ENCODE data around the gene ADAMTS19.

ADAMTS19 gene

GRCh38 chr5:129670957-129671500 is 210.9 kb downstream of the ADAMTS19 start:
- Mint-ChIP-seq H3K36me3 (ENCODE audit: insufficient read depth) (no peaks in the 10 kb centered on the region), H3K27me3 (no peaks in the 10 kb centered on the region), H3K9me3 (peaks cover 17% of the 10 kb centered on the region), H3K4me1 (no peaks in the 10 kb centered on the region), H3K27ac (ENCODE audit: low read depth) (no peak overlapping the region), H3K4me3 (no peak overlapping the region)
- ATAC-seq (replicated peaks; ENCODE audit: extremely low read depth, poor library complexity, severe bottlenecking) (no peak), DNase-seq (ENCODE audit: low spot score in 2 of 2) (no peak)

DNA sequence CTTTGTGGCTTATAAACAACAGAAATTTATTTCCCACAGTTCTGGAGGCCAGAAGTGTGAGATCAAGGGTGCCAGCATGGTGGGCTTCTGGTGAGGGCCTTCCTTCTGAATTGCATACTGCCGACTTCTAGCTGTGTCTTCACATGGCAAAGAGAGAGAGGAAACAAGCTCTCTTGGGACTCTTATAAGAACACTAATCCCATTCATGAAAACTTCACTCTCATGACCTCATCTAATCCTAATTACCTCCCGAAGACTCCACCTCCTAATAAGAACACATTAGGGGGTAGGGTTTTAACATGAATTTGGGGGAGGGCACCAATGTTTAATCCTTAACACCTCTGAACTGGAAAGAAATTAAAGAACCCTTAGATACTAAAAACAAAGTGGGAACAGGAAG is 211.9 kb downstream of the ADAMTS19 start:
- no peak overlapping the region for H3K4me3 Mint-ChIP-seq
- DNase-seq (ENCODE audit: low spot score in 2 of 2), result no peak
- no peaks in the 10 kb centered on the region for H3K36me3 Mint-ChIP-seq (ENCODE audit: insufficient read depth)
- H3K27ac Mint-ChIP-seq (ENCODE audit: low read depth), result no peak overlapping the region
- ATAC-seq (replicated peaks; ENCODE audit: extremely low read depth, poor library complexity, severe bottlenecking), result no peak
- no peaks in the 10 kb centered on the region for H3K4me1 Mint-ChIP-seq
- peaks cover 17% of the 10 kb centered on the region for H3K9me3 Mint-ChIP-seq
- H3K27me3 Mint-ChIP-seq, result no peaks in the 10 kb centered on the region

GRCh38 chr5:129679671-129680070 is 219.6 kb downstream of the ADAMTS19 start:
- DNase-seq (ENCODE audit: low spot score in 2 of 2) (no peak), ATAC-seq (replicated peaks; ENCODE audit: extremely low read depth, poor library complexity, severe bottlenecking) (no peak)
- H3K9me3 Mint-ChIP-seq, result peaks cover 9% of the 10 kb centered on the region
- H3K27ac Mint-ChIP-seq (ENCODE audit: low read depth), result no peak overlapping the region
- no peak overlapping the region for H3K4me3 Mint-ChIP-seq
- no peaks in the 10 kb centered on the region for H3K27me3 Mint-ChIP-seq
- no peaks in the 10 kb centered on the region for H3K4me1 Mint-ChIP-seq
- no peaks in the 10 kb centered on the region for H3K36me3 Mint-ChIP-seq (ENCODE audit: insufficient read depth)

DNA sequence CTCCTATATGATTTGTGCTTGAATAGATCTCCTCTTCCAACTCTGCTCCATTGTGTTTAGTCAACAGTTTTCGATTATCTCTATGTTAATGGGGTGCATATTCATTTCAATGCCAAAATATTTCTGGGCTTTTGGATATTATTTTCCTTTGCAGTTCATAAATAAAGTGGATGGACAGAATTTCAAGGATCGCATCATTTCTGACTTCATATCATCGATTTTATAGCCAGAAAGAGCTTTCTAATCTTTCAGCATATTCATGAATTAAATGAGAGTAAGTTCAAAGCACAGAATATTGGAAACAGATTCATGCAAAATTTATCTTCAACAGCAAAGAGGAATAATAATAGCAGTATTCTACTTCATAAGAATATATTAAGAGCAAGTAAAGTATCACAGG is 227.8 kb downstream of the ADAMTS19 start:
- H3K27me3 Mint-ChIP-seq, result no peaks in the 10 kb centered on the region
- ATAC-seq (replicated peaks; ENCODE audit: extremely low read depth, poor library complexity, severe bottlenecking) (no peak), DNase-seq (ENCODE audit: low spot score in 2 of 2) (no peak)
- no peak overlapping the region for H3K27ac Mint-ChIP-seq (ENCODE audit: low read depth)
- H3K4me3 Mint-ChIP-seq, result no peak overlapping the region
- no peaks in the 10 kb centered on the region for H3K9me3 Mint-ChIP-seq
- no peaks in the 10 kb centered on the region for H3K4me1 Mint-ChIP-seq
- no peaks in the 10 kb centered on the region for H3K36me3 Mint-ChIP-seq (ENCODE audit: insufficient read depth)

- no peaks in the 10 kb centered on the region for H3K36me3 Mint-ChIP-seq (ENCODE audit: insufficient read depth)
- H3K27me3 Mint-ChIP-seq, result no peaks in the 10 kb centered on the region
- no peak for DNase-seq (ENCODE audit: low spot score in 2 of 2)
- no peaks in the 10 kb centered on the region for H3K4me1 Mint-ChIP-seq
- H3K27ac Mint-ChIP-seq (ENCODE audit: low read depth), result no peak overlapping the region
- ATAC-seq (replicated peaks; ENCODE audit: extremely low read depth, poor library complexity, severe bottlenecking), result no peak
- H3K9me3 Mint-ChIP-seq, result no peaks in the 10 kb centered on the region
- no peak overlapping the region for H3K4me3 Mint-ChIP-seq
These were observed 228.9 kb downstream of the ADAMTS19 start for GRCh38 chr5:129689045-129689444.

GRCh38 chr5:129691220-129691619 is 231.1 kb downstream of the ADAMTS19 start:
- no peak for ATAC-seq (replicated peaks; ENCODE audit: extremely low read depth, poor library complexity, severe bottlenecking)
- H3K36me3 Mint-ChIP-seq (ENCODE audit: insufficient read depth), result no peaks in the 10 kb centered on the region
- no peak for DNase-seq (ENCODE audit: low spot score in 2 of 2)
- H3K9me3 Mint-ChIP-seq, result no peaks in the 10 kb centered on the region
- H3K27me3 Mint-ChIP-seq, result no peaks in the 10 kb centered on the region
- H3K27ac Mint-ChIP-seq (ENCODE audit: low read depth), result no peak overlapping the region
- no peak overlapping the region for H3K4me3 Mint-ChIP-seq
- no peaks in the 10 kb centered on the region for H3K4me1 Mint-ChIP-seq

DNA sequence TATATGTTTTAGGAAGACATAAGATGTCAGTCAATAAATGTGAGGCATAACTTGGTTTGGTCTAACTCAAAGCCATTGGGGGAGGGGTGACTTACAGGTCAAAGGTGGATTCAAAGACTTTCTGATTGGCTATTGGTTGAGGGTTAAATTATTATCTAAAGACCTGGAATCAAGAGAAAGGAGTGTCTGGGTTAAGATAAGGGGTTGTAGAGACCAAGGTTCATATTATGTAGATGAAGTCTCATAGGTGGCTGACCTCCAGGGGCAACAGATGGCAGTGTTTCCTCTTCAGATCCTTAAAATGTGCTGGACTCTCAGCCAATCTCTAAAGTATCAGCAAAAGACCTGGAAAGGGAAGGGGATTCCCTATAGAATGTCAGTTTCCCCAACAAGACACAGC is 236.5 kb downstream of the ADAMTS19 start:
- no peak for DNase-seq (ENCODE audit: low spot score in 2 of 2)
- H3K4me3 Mint-ChIP-seq, result no peak overlapping the region
- ATAC-seq (replicated peaks; ENCODE audit: extremely low read depth, poor library complexity, severe bottlenecking), result no peak
- no peak overlapping the region for H3K27ac Mint-ChIP-seq (ENCODE audit: low read depth)
- no peaks in the 10 kb centered on the region for H3K4me1 Mint-ChIP-seq
- H3K36me3 Mint-ChIP-seq (ENCODE audit: insufficient read depth), result no peaks in the 10 kb centered on the region
- no peaks in the 10 kb centered on the region for H3K9me3 Mint-ChIP-seq
- H3K27me3 Mint-ChIP-seq, result no peaks in the 10 kb centered on the region

- Mint-ChIP-seq H3K27ac (ENCODE audit: low read depth) (no peak overlapping the region), H3K4me3 (no peak overlapping the region), H3K4me1 (no peaks in the 10 kb centered on the region), H3K36me3 (ENCODE audit: insufficient read depth) (no peaks in the 10 kb centered on the region), H3K9me3 (no peaks in the 10 kb centered on the region), H3K27me3 (no peaks in the 10 kb centered on the region)
- ATAC-seq (replicated peaks; ENCODE audit: extremely low read depth, poor library complexity, severe bottlenecking), result no peak
- DNase-seq (ENCODE audit: low spot score in 2 of 2), result no peak
These were observed 238.6 kb downstream of the ADAMTS19 start for GRCh38 chr5:129698661-129699060.

GRCh38 chr5:129716235-129716634 is 256.1 kb downstream of the ADAMTS19 start:
- no peaks in the 10 kb centered on the region for H3K4me1 Mint-ChIP-seq
- DNase-seq (ENCODE audit: low spot score in 2 of 2) (no peak), ATAC-seq (replicated peaks; ENCODE audit: extremely low read depth, poor library complexity, severe bottlenecking) (no peak)
- peaks cover 6% of the 10 kb centered on the region for H3K9me3 Mint-ChIP-seq
- H3K27ac Mint-ChIP-seq (ENCODE audit: low read depth), result no peak overlapping the region
- H3K27me3 Mint-ChIP-seq, result no peaks in the 10 kb centered on the region
- H3K4me3 Mint-ChIP-seq, result no peak overlapping the region
- peaks cover 2% of the 10 kb centered on the region for H3K36me3 Mint-ChIP-seq (ENCODE audit: insufficient read depth)

DNA sequence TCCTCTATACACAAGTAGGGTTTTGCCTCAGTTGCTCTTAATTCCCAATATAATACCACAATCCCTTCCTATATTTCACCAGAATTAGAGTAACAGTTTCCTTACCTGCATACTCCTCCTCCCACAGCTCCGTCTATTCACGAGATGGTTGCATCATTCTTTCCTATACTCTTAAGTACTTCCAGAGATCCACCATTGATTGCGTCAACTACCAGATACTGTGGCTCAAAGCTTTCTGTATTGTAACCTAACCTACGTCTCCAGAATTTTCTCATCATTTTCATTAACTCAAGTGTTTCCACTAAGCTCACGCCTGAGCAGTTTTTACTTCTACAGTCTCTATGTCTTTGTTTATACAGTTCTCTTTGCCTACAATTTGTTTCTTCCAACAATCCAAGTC is 256.6 kb downstream of the ADAMTS19 start:
- no peaks in the 10 kb centered on the region for H3K27me3 Mint-ChIP-seq
- no peak for ATAC-seq (replicated peaks; ENCODE audit: extremely low read depth, poor library complexity, severe bottlenecking)
- no peaks in the 10 kb centered on the region for H3K4me1 Mint-ChIP-seq
- H3K9me3 Mint-ChIP-seq, result peaks cover 8% of the 10 kb centered on the region
- peaks cover 2% of the 10 kb centered on the region for H3K36me3 Mint-ChIP-seq (ENCODE audit: insufficient read depth)
- no peak overlapping the region for H3K4me3 Mint-ChIP-seq
- DNase-seq (ENCODE audit: low spot score in 2 of 2), result no peak
- H3K27ac Mint-ChIP-seq (ENCODE audit: low read depth), result no peak overlapping the region

GRCh38 chr5:129717751-129718310 is 257.7 kb downstream of the ADAMTS19 start:
- no peak overlapping the region for H3K27ac Mint-ChIP-seq (ENCODE audit: low read depth)
- DNase-seq (ENCODE audit: low spot score in 2 of 2) (no peak), ATAC-seq (replicated peaks; ENCODE audit: extremely low read depth, poor library complexity, severe bottlenecking) (no peak)
- H3K36me3 Mint-ChIP-seq (ENCODE audit: insufficient read depth), result peaks cover 2% of the 10 kb centered on the region
- peaks cover 12% of the 10 kb centered on the region for H3K9me3 Mint-ChIP-seq
- no peaks in the 10 kb centered on the region for H3K4me1 Mint-ChIP-seq
- H3K27me3 Mint-ChIP-seq, result no peaks in the 10 kb centered on the region
- no peak overlapping the region for H3K4me3 Mint-ChIP-seq

DNA sequence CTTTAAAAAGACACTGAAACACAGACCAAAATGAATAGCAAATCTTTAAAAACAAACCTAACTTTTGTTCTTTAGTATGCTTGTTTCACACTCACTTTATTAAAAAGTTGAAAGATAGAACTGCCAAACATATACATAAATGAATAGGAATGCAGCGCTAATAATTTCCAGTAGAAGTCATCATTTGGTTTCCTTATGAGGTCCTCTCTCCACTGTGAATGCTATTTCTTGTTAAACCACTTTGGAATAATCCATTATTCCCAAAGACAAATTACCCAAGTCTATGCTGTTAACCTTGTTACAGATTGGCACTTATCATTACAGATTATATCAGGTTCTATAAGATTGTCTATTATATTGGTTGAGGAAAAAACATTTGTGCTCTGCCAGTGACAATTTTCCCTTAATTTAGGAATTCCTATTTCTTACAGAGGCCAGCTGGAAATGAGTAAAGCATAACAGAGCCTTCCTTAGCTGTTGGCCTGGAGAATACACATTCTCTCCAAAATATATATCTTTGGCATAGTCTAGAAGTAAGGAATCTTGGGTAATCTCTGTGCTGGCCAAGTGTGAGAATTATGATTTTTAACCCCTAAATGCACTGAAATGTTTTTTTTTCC is 258.5 kb downstream of the ADAMTS19 start:
- no peak overlapping the region for H3K27ac Mint-ChIP-seq (ENCODE audit: low read depth)
- peaks cover 12% of the 10 kb centered on the region for H3K9me3 Mint-ChIP-seq
- no peaks in the 10 kb centered on the region for H3K4me1 Mint-ChIP-seq
- no peak overlapping the region for H3K4me3 Mint-ChIP-seq
- peaks cover 2% of the 10 kb centered on the region for H3K36me3 Mint-ChIP-seq (ENCODE audit: insufficient read depth)
- ATAC-seq (replicated peaks; ENCODE audit: extremely low read depth, poor library complexity, severe bottlenecking), result no peak
- no peaks in the 10 kb centered on the region for H3K27me3 Mint-ChIP-seq
- no peak for DNase-seq (ENCODE audit: low spot score in 2 of 2)

DNA sequence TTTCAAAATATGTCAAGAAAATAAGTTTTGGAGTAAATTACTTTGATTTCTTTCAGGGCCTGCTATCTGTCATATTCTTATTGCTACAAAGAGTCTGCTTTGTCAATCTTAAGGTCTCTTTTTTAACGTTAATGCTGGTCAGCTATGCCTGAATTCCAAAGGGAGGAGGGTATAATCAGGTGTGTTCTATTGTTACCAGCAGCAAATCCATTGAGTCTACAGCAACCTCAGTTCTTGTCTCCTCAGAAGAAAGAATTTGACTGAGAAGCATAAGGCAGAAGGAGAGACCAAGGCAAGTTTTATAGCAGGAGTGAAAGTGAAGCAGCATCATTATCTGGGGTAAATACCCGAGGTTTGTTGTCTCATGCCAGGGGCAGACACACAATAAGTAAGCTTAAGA is 264.1 kb downstream of the ADAMTS19 start:
- Mint-ChIP-seq H3K36me3 (ENCODE audit: insufficient read depth) (no peaks in the 10 kb centered on the region), H3K4me3 (no peak overlapping the region), H3K27me3 (no peaks in the 10 kb centered on the region), H3K4me1 (no peaks in the 10 kb centered on the region), H3K9me3 (peaks cover 6% of the 10 kb centered on the region), H3K27ac (ENCODE audit: low read depth) (no peak overlapping the region)
- no peak for DNase-seq (ENCODE audit: low spot score in 2 of 2)
- ATAC-seq (replicated peaks; ENCODE audit: extremely low read depth, poor library complexity, severe bottlenecking), result no peak
